Astrocyte of the spinal cord (primary cell): ENCODE data around the gene RPL41.

ENCODE experiments used
- DNase-seq: peaks from one replicate; pipeline ENCODE4 v3.0.0; 2011; ENCODE audit warnings: low read depth, low spot score
- H3K4me3 ChIP-seq: 2 replicates; pipeline ENCODE4 v1.5.1; 2011; ENCODE audit warnings: low read depth, mild to moderate bottlenecking, low read length, moderate library complexity
- in situ Hi-C: cut with HindIII; loops from 2 replicates; pipeline ENCODE4 v1.10.0; 2017; ENCODE audit warnings: low sequenced_read_pairs
- TF ChIP-seq, protein P1 (sequence below): IDR thresholded peaks from 2 replicates; pipeline ENCODE4 v1.5.1; 2012; ENCODE audit warnings: low read depth, mild to moderate bottlenecking, low read length, inconsistent platforms

RPL41 gene

DNA sequence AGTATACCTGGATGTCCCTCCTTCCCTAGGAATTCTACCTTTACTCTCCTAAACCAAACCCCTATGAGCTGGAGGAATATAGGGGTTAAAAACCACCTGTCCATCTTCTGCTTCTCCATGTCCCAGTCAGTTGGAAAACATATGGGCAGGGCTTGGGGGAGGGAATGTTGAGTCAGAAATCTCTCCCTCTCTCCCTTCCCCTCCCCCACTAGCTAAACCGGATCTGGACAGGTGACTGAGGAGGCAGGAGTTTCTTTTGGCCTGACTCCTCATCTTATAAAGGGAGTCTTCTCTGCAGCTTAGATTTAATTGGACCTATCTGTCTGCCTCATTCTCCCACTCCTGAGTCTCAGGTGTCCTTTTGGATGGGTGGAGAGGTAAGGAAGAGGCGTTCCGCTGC, 30.3 kb upstream of the RPL41 start:
- TF ChIP-seq, protein P1, sequence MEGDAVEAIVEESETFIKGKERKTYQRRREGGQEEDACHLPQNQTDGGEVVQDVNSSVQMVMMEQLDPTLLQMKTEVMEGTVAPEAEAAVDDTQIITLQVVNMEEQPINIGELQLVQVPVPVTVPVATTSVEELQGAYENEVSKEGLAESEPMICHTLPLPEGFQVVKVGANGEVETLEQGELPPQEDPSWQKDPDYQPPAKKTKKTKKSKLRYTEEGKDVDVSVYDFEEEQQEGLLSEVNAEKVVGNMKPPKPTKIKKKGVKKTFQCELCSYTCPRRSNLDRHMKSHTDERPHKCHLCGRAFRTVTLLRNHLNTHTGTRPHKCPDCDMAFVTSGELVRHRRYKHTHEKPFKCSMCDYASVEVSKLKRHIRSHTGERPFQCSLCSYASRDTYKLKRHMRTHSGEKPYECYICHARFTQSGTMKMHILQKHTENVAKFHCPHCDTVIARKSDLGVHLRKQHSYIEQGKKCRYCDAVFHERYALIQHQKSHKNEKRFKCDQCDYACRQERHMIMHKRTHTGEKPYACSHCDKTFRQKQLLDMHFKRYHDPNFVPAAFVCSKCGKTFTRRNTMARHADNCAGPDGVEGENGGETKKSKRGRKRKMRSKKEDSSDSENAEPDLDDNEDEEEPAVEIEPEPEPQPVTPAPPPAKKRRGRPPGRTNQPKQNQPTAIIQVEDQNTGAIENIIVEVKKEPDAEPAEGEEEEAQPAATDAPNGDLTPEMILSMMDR: no peak
- H3K4me3 ChIP-seq: no peak overlapping the region
- in situ Hi-C loops: no loop called here
- no peak for DNase-seq

DNA sequence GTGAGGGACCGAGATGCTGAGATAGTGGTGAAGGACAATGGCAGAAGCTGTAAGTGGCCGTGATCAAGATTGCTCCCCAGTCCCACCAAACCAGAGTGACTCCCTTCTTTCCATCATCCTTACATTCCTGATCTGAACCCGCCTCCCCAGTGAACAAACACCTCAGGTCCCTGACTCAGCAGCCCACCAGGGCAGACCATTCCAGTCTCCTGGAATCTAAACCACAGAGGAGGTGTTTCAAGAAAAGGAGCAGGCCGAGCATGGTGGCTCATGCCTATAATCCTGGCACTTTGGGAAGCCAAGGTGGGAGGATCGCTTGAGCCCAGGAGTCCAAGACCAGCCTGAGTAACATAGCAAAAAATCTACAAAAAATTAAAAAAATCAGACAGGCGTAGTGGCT, 29.8 kb upstream of the RPL41 start:
- no peak for DNase-seq
- TF ChIP-seq, protein P1: no peak
- no peak overlapping the region for H3K4me3 ChIP-seq
- in situ Hi-C loops: no loop called here

DNA sequence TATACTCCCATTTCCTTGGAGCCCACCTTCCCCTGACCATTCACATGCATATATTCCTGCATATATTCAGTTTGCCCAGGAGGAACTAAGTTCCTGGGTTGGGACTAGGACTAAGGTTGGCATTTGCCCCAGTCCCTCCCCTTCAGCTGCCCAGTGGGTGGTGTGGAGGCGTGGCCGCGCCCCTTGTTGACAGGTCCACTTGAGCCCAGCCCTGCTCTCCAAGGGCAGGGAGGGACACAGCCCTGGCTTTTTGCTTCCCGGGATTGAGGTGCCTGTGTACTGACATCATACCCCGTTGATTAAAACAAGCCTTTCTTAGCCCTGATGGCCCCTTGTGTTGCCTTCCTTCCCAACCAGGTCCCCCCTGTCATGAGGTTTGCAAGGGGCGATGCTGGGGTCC, 29.2 kb upstream of the RPL41 start:
- TF ChIP-seq, protein P1: no peak
- no peak for DNase-seq
- in situ Hi-C loops: no loop called here
- H3K4me3 ChIP-seq: no peak overlapping the region

DNA sequence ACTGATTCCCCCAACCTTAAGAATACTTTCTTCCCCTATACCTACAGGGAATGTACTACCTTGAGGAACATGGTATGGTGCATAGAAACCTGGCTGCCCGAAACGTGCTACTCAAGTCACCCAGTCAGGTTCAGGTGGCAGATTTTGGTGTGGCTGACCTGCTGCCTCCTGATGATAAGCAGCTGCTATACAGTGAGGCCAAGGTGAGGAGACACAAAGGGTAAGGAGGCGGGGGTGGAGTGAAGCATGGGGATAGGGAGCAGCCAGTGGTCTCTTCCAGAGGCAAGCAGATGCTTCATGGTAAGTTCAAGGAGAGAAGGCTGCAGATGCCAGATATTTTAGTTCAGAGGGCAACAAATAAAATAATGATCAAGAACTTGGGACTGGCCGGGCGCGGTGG, 18.7 kb upstream of the RPL41 start:
- TF ChIP-seq, protein P1: no peak
- in situ Hi-C loops: no loop called here
- DNase-seq: no peak
- H3K4me3 ChIP-seq: no peak overlapping the region

DNA sequence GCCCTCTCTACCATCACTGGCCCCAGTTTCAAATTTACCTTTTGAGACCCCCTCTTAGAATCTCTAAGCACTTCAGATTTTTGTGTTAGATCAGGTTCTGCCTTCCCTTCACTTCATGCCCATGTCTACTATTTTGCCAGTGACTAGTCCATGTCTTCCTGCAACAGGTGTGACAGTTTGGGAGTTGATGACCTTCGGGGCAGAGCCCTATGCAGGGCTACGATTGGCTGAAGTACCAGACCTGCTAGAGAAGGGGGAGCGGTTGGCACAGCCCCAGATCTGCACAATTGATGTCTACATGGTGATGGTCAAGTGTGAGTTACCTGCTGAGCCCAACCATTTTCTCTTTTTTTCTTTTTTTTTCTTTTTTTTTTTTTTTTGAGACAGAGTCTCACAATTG, 17.8 kb upstream of the RPL41 start:
- H3K4me3 ChIP-seq: no peak overlapping the region
- in situ Hi-C loops: no loop called here
- TF ChIP-seq, protein P1: no peak
- no peak for DNase-seq

DNA sequence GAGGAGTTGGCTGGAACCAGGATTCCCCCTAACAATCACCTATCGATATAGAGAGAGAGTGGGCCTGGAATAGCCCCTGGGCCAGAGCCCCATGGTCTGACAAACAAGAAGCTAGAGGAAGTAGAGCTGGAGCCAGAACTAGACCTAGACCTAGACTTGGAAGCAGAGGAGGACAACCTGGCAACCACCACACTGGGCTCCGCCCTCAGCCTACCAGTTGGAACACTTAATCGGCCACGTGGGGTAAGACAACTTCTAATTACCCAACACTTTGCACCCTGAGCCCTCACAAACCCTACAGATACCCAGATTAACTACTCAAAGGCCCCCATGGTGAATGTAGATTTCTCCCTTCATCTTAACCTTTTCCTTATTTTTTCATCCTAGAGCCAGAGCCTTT, 16.6 kb upstream of the RPL41 start:
- TF ChIP-seq, protein P1: no peak
- DNase-seq: no peak
- in situ Hi-C loops: no loop called here
- no peak overlapping the region for H3K4me3 ChIP-seq

DNA sequence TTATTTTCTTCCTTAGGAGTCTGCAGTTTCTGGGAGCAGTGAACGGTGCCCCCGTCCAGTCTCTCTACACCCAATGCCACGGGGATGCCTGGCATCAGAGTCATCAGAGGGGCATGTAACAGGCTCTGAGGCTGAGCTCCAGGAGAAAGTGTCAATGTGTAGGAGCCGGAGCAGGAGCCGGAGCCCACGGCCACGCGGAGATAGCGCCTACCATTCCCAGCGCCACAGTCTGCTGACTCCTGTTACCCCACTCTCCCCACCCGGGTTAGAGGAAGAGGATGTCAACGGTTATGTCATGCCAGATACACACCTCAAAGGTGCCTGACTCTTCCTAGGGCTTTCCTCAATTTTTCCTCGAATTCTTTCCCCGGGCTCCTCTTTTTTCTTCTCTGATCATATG, 15.4 kb upstream of the RPL41 start:
- TF ChIP-seq, protein P1: no peak
- in situ Hi-C loops: no loop called here
- no peak overlapping the region for H3K4me3 ChIP-seq
- DNase-seq: no peak
